Spleen (tissue), 11 donors: Measurements from ENCODE around the gene TMEM131. TPM values are rescaled to one million over a fixed set of nuclear protein-coding genes. Genes with fewer than 3 reads are reported as not detected.

Source experiments
- DNase-seq: peaks from one replicate; pipeline ENCODE4 v3.0.0-alpha.2; 2020
- H3K27ac ChIP-seq, 8 donors: fragments of 200-600 bp; sonication (generic) in 7 of 8; 1 replicate in 4 of 8; 2 replicates in 4 of 8; pipeline versions ENCODE4 v1.5.0 to v1.8.0; 2016 to 2021; ENCODE audit warnings: inconsistent platforms in 4 of 8, mild to moderate bottlenecking in 4 of 8, moderate library complexity in 1 of 8
- H3K27me3 ChIP-seq, 7 donors: fragments of 200-600 bp; sonication (generic) in 6 of 7; replicated peaks in 1 of 7; 1 replicate in 4 of 7; 2 replicates in 3 of 7; pipeline versions ENCODE4 v1.5.0 to v1.8.0; 2016 to 2021; ENCODE audit warnings: inconsistent platforms in 3 of 7, mild to moderate bottlenecking in 1 of 7
- H3K36me3 ChIP-seq, 6 donors: fragments of 200-600 bp; sonication (generic) in 5 of 6; 1 replicate in 4 of 6; 2 replicates in 2 of 6; pipeline versions ENCODE4 v1.5.0 to v1.8.0; 2016 to 2021; ENCODE audit warnings: inconsistent platforms in 2 of 6
- H3K4me1 ChIP-seq, 6 donors: fragments of 200-600 bp; sonication (generic) in 5 of 6; 1 replicate in 3 of 6; 2 replicates in 3 of 6; pipeline versions ENCODE4 v1.5.0 to v1.8.0; 2016 to 2021; ENCODE audit warnings: inconsistent platforms in 3 of 6
- H3K4me3 ChIP-seq, 8 donors: fragments of 200-600 bp; sonication (generic) in 7 of 8; 1 replicate in 4 of 8; 2 replicates in 4 of 8; pipeline versions ENCODE4 v1.5.0 to v1.8.0; 2016 to 2021; ENCODE audit warnings: inconsistent platforms in 4 of 8, mild to moderate bottlenecking in 4 of 8, moderate library complexity in 2 of 8
- H3K9me3 ChIP-seq, 8 donors: fragments of 200-600 bp; sonication (generic) in 7 of 8; 1 replicate in 4 of 8; 2 replicates in 4 of 8; pipeline versions ENCODE4 v1.5.0 to v1.8.0; 2016 to 2021; ENCODE audit warnings: inconsistent platforms in 4 of 8
- POLR2A ChIP-seq, 3 donors: fragments of 450-650 bp; IDR thresholded peaks; one replicate each; pipeline ENCODE4 v1.5.1; 2017; ENCODE audit warnings: antibody characterized with exemption in 3 of 3, mild to moderate bottlenecking in 1 of 3
- POLR2AphosphoS5 ChIP-seq, 3 donors: sonication (generic); formaldehyde crosslinking; IDR thresholded peaks; one replicate each; pipeline ENCODE4 v1.5.1; 2017; ENCODE audit warnings: antibody characterized with exemption in 3 of 3
- WGBS, 5 donors: extraction: QIAGEN DNeasy Blood & Tissue Kit in 3 of 5; methylation state at CpG; one replicate each; pipeline versions ENCODE4 v1.1.5 to v1.1.7; 2013 to 2018; 5-methylcytosine and 5-hydroxymethylcytosine counted together
- intact Hi-C: fragments of 100-400 bp; cut with DNase I; formaldehyde crosslinking; loops from one replicate; pipeline ENCODE4 v1.15.0; 2023; ENCODE audit warnings: low total_unique reads
- polyA plus RNA-seq, 3 donors: library from polyadenylated mRNA; stranded (reverse); fragments of 200-250 nt; gene quantifications; one replicate each; pipeline ENCODE4 v1.2.1, GENCODE V29; 2013
- total RNA-seq, 7 donors: library from RNA; depleted of rRNA in 3 of 7; stranded (reverse); fragments of >200 nt in 3 of 7; fragmentation: NEBNext Ultra II Directional in 4 of 7; extraction: Animal tissue kit (Norgen Biotek cat#: 25700) in 4 of 7; gene quantifications; one replicate each; pipeline versions ENCODE4 v1.1.0 to v1.2.1, GENCODE V29; 2016 to 2021
- TF ChIP-seq, protein P1 (sequence below), 11 experiments: fragments of 200-600 bp in 7 of 11; fragments of 450-650 bp in 4 of 11; sonication (generic) in 4 of 11; IDR thresholded peaks in 8 of 11; conservative IDR thresholded peaks in 3 of 11; 1 replicate in 7 of 11; 2 replicates in 4 of 11; pipeline versions ENCODE4 v1.4.0 to v1.8.0; 2016 to 2021; ENCODE audit warnings: antibody characterized with exemption in 11 of 11, inconsistent platforms in 4 of 11, mild to moderate bottlenecking in 1 of 11
- donor health status: healthy with polysubstance abuse.
- donor health status: DM: no; HTN: no; CAD: no; lungs with moderate emphysema.
- donor health status: DM: no; HTN: no; CAD: no.
- donor health status: Bipolar disorder and iron deficiency.
- donor health status: healthy.
- donor health status: DM: no; HTN: no; CAD: no.
- donor health status: DM: yes; HTN: yes; CAD: no.

Gene TMEM131
- total and polyA plus RNA-seq, 10 donors, result 9.2 to 74.0 (median 61.6) TPM

DNA sequence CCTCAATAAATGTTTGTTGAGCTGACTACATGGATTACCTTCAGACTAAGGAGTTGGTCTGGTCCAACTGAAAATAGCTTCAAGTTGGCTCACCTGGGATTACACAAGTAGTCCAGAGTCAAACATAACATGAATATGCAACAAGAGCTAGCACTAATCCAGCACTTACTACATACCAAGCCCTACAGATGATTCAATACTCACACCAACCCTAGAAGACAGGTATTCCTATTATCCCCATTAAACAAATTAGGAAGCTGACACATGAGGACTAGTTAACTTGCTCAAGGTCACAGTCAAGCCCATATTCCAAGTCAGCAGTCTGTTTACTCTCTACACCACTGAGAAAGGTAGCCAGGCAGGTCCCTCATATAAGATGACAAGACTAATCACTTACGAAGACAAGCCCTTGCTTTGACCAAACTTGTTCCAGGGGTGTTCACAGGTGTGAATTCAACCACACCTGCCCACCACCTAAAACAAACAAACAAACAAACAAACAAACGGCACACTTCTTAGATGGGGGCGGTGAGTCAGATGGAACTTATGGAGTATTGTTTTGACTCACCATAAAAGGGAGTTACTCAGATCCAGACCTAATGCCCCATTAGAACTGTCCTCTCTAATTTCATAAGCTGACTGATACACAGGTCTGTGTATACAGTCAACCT, 29.1 kb downstream of the TMEM131 start:
- H3K27me3 ChIP-seq, result no peaks in the 10 kb centered on the region
- no peak for TF ChIP-seq POLR2AphosphoS5 (IDR thresholded peaks at IDR 0.05)
- TF ChIP-seq POLR2A (IDR thresholded peaks at IDR 0.05), result no peak
- TF ChIP-seq, protein P1, sequence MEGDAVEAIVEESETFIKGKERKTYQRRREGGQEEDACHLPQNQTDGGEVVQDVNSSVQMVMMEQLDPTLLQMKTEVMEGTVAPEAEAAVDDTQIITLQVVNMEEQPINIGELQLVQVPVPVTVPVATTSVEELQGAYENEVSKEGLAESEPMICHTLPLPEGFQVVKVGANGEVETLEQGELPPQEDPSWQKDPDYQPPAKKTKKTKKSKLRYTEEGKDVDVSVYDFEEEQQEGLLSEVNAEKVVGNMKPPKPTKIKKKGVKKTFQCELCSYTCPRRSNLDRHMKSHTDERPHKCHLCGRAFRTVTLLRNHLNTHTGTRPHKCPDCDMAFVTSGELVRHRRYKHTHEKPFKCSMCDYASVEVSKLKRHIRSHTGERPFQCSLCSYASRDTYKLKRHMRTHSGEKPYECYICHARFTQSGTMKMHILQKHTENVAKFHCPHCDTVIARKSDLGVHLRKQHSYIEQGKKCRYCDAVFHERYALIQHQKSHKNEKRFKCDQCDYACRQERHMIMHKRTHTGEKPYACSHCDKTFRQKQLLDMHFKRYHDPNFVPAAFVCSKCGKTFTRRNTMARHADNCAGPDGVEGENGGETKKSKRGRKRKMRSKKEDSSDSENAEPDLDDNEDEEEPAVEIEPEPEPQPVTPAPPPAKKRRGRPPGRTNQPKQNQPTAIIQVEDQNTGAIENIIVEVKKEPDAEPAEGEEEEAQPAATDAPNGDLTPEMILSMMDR (IDR thresholded peaks at IDR 0.05 in 8 of 11, conservative IDR thresholded peaks at IDR 0.05 in 3 of 11), result no peak
- DNase-seq, result no peak
- no peaks in the 10 kb centered on the region for H3K9me3 ChIP-seq
- no peak overlapping the region for H3K4me3 ChIP-seq
- WGBS, 5 donors, result 53 to 83% (median 75%) methylated on average over 3 of the region's 3 CpGs
- intact Hi-C loops, result no loop called here
- peaks cover 25 to 97% (median 78%) of the 10 kb centered on the region in 6 donors for H3K4me1 ChIP-seq
- no peaks in the 10 kb centered on the region for H3K36me3 ChIP-seq
- peak overlapping the region in 1 of 8 donors; percentile 36 for H3K27ac ChIP-seq

DNA sequence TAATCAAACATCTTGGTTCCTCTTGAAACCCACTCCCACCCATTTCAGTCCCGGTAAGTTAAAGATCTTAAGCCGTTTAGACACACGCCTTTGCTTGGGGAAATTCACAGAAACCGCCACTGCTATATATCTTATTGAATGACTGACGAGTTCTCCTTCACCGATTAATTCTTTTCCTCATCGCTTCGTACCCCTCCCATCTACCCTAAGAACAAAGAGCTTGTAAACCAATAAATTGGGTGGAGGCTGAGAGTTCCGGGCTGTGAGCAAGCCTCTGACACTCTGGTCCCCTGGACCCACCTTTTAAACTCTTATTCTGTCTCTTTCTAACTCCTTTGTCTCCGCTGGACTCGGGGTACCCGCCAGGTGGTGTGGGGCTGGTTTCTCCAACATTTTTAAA, 30.6 kb downstream of the TMEM131 start:
- Histone ChIP-seq H3K27ac (peak overlapping the region in 3 of 8 donors; percentile 39 to 56 (median 47)), H3K27me3 (no peaks in the 10 kb centered on the region), H3K4me1 (peaks cover 28 to 88% (median 68%) of the 10 kb centered on the region in 6 donors), H3K4me3 (no peak overlapping the region), H3K9me3 (no peaks in the 10 kb centered on the region), H3K36me3 (no peaks in the 10 kb centered on the region)
- no peak for DNase-seq
- TF ChIP-seq, protein P1 (IDR thresholded peaks at IDR 0.05 in 8 of 11, conservative IDR thresholded peaks at IDR 0.05 in 3 of 11), result no peak
- intact Hi-C loops, result no loop called here
- 95 to 96% (median 96%) methylated on average over 12 of the region's 12 CpGs for WGBS, 5 donors

- WGBS, 5 donors, result 61 to 91% (median 64%) methylated on average over 1 of the region's 1 CpG
- Histone ChIP-seq H3K4me3 (no peak overlapping the region), H3K27me3 (no peaks in the 10 kb centered on the region), H3K27ac (peak overlapping the region in 6 of 8 donors; percentile 23 to 56 (median 46)), H3K4me1 (peaks cover 28 to 86% (median 60%) of the 10 kb centered on the region in 6 donors), H3K36me3 (no peaks in the 10 kb centered on the region), H3K9me3 (no peaks in the 10 kb centered on the region)
- TF ChIP-seq, protein P1 (IDR thresholded peaks at IDR 0.05 in 8 of 11, conservative IDR thresholded peaks at IDR 0.05 in 3 of 11), result no peak
- TF ChIP-seq POLR2AphosphoS5 (IDR thresholded peaks at IDR 0.05) (no peak), POLR2A (IDR thresholded peaks at IDR 0.05) (no peak)
- intact Hi-C loops, result no loop called here
- no peak for DNase-seq
Observed at GRCh38 chr2:97963880-97964279, 31.9 kb downstream of the TMEM131 start.

GRCh38 chr2:97963079-97963406, 32.7 kb downstream of the TMEM131 start:
- TF ChIP-seq, protein P1 (IDR thresholded peaks at IDR 0.05 in 8 of 11, conservative IDR thresholded peaks at IDR 0.05 in 3 of 11), result no peak
- no peaks in the 10 kb centered on the region for H3K36me3 ChIP-seq
- intact Hi-C loops, result no loop called here

More at GRCh38 chr2:97963079-97963406, 32.7 kb downstream of the TMEM131 start:
- Histone ChIP-seq H3K4me1 (peaks cover 30 to 86% (median 58%) of the 10 kb centered on the region in 6 donors), H3K27ac (peak overlapping the region in 2 of 8 donors; percentile 16 to 39), H3K9me3 (no peaks in the 10 kb centered on the region), H3K27me3 (no peaks in the 10 kb centered on the region), H3K4me3 (no peak overlapping the region)
- DNase-seq, result no peak
